Measurements from ENCODE around the gene RAB9A.
"Not testable (repeated sequence)": the region's sequence is repeated elsewhere in the genome, so short reads cannot be mapped to it uniquely, and the experiment has no call there.

The RAB9A gene

DNA sequence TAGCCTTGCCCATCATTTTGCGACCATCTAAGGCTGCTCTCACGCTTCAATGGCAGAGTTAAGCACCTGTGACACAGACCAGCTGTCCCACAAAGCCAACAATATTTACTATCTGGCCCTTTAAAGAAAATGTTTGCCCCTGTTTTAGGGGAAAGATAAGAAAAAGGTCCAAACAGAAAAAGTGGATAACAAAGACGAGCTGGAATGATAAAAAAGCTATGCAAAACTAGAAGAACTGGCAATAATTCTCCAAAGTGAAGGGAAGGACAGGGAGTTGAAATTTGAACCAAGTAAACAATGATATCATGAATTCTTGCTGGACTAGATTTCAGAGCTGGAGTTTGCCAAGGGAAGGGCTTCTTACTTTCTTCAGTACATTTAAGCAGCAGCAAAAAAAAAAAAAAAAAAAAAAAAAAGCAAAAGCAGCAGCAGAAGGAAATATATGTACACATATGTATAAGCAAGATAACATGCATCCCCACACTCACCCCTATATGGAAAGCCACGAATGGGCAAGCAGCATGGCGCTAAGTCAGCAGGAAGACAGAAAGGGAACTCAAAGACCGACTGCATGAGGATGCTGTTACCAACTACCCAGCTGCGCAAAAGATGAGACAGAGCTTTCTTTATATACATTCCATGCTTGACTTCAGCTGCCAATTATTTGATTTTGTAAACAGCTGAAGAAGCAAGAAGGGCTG, 33.0 kb downstream of the RAB9A start:
- no peak for DNase-seq (ENCODE audit: extremely low read depth, low read depth)

DNA sequence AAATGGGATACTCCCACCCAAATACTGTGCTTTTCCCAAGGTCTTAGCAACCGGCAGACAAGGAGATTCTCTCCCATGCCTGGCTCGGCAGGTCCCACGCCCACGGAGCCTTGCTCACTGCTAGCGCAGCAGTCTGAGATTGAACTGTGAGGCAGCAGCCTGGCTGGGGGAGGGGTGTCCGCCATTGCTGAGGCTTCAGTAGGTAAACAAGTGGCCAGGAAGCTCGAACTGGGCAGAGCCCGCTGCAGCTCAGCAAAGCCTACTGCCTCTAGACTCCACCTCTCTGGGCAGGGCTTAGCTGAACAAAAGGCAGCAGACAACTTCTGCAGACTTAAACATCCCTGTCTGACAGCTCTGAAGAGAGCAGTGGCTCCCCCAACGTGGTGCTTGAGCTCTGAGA, 36.0 kb downstream of the RAB9A start:
- not testable (repeated sequence) for DNase-seq (ENCODE audit: extremely low read depth, low read depth); H3K4me3 ChIP-seq (replicated peaks; ENCODE audit: low read depth, low read length)

More for the DNA sequence above, 33.0 kb downstream of the RAB9A start:
- TF ChIP-seq, protein P1, sequence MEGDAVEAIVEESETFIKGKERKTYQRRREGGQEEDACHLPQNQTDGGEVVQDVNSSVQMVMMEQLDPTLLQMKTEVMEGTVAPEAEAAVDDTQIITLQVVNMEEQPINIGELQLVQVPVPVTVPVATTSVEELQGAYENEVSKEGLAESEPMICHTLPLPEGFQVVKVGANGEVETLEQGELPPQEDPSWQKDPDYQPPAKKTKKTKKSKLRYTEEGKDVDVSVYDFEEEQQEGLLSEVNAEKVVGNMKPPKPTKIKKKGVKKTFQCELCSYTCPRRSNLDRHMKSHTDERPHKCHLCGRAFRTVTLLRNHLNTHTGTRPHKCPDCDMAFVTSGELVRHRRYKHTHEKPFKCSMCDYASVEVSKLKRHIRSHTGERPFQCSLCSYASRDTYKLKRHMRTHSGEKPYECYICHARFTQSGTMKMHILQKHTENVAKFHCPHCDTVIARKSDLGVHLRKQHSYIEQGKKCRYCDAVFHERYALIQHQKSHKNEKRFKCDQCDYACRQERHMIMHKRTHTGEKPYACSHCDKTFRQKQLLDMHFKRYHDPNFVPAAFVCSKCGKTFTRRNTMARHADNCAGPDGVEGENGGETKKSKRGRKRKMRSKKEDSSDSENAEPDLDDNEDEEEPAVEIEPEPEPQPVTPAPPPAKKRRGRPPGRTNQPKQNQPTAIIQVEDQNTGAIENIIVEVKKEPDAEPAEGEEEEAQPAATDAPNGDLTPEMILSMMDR (IDR thresholded peaks at IDR 0.05; ENCODE audit: low read depth, low read length, missing control alignments): no peak
- H3K4me3 ChIP-seq (replicated peaks; ENCODE audit: low read depth, low read length): no peak overlapping the region

DNA sequence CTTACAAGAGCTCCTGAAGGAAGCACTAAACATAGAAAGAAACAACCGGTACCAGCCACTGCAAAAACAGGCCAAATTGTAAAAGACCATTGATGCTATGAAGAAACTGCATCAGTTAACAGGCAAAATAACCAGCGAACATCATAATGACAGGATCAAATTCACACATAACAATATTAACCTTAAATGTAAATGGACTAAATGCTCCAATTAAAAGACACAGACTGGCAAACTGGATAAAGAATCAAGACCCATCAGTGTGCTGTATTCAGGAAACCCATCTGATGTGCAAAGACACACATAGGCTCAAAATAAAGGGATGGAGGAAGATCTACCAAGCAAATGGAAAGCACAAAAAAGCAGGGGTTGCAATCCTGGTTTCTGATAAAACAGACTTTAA, 37.7 kb downstream of the RAB9A start:
- H3K4me3 ChIP-seq (replicated peaks; ENCODE audit: low read depth, low read length); DNase-seq (ENCODE audit: extremely low read depth, low read depth): not testable (repeated sequence)

DNA sequence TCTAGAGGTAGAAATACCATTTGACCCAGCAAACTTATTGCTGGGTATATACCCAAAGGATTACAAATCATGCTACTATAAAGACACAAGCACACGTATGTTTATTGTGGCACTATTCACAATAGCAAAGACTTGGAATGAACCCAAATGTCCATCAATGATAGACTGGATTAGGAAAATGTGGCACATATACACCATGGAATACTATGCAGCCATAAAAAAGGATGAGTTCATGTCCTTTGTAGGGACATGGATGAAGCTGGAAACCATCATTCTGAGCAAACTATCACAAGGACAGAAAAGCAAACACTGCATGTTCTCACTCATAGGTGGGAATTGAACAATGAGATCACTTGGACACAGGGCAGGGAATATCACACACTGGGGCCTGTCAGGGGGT, 41.6 kb downstream of the RAB9A start:
- DNase-seq (ENCODE audit: extremely low read depth, low read depth); H3K4me3 ChIP-seq (replicated peaks; ENCODE audit: low read depth, low read length): not testable (repeated sequence)

DNA sequence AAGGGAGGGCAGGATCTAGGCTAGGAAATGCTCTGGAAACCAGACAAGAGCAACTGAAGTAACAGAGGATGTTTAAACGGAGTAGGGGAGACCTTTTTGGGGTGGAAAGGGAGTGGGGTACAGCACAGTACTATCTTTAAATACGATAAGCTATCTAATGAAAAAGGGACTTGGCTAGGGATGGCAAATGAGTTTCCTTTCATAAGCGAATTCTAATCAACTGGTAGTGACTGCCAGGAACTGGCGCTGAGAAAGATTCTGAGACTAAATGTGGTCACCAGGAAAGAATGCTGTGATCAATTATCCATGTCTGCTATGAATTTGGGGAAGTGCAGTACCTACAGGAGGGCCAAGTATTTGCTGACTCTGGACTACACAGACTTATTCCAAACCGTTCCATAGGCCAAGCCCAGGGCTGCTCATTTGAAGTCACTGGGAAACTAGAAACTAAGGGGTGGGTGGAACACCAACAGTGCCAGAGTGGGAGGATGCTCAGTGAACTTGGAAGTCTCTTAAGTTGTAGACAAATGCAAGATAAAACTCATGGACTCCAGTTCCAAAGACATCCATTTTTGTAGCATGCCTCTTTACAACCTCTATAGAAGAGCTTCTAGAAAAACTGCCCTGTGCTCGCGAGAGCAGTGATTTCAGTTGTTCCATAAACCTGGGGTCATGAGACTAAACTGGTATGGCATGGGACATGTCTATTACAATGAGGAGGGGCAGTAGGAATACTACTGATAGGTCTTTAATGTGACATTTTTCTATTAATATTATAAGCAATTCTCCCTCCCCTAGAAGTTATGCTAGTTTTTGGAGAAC, 43.5 kb downstream of the RAB9A start:
- DNase-seq (ENCODE audit: extremely low read depth, low read depth): no peak
- TF ChIP-seq, protein P1 (IDR thresholded peaks at IDR 0.05; ENCODE audit: low read depth, low read length, missing control alignments): no peak
- H3K4me3 ChIP-seq (replicated peaks; ENCODE audit: low read depth, low read length): peak overlapping the region; percentile 81

DNA sequence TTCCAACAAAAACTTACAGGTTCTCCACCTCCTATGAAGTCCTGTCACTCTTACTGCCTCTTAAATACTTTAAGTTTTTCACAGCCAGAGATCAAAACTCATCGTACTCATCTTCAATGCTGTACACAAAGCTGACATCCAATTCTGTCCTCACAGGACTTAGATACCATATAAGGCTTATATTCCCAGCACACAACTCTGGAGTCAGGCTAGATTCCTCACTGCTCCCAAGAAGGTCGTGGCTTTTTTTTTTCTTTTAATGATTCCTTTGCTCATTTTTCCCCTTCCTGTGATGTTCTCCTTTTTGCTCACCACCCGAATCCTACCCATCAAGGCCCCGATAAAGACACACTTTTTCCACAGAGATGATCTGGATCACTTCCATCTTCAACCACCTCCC, 44.6 kb downstream of the RAB9A start:
- H3K4me3 ChIP-seq (replicated peaks; ENCODE audit: low read depth, low read length): peak overlapping the region; percentile 81
- no peak for DNase-seq (ENCODE audit: extremely low read depth, low read depth)
- TF ChIP-seq, protein P1 (IDR thresholded peaks at IDR 0.05; ENCODE audit: low read depth, low read length, missing control alignments): no peak

DNA sequence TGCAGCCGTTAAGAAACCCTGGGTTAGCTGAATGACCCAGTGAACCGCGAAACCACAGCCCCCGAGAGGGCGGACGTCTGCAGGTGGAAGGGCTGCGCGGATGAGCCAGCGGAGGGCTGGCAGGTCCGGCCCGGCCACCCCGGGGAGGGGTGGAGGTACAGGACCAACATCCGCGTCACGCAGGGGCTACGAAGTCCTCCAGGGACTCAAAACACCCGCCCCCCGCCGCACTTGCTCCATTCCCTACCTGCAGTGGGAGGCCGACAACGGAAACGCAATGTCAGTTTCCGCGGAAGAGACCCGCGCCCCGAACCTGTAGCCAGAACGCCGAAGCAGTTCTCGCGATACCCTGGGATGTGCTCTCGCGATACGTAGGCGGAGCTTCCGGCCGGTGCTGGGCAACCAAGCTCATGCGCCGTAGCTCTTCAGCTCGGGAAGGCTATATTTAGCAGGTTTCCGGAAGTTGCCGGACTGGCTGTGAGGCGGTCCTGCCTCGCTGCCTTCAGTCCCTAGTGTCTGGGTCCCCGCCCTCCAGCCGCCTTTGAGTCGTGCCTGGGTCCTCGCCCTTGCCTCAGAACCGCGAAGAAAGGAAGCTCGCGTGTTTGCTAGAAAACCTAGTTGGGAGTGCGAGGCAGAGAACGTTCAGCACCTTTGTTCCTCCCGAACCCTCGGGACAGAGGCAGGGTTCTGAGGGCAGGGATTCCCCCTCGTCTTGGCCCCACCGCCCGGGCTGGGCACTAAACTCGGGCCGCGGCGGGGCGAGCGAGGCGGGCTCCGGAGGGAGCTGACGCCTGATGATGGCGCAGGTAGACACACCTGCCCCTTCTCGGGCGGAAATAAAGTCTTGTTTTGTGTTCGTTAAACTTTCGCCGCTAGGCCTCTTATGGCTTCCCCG, 45.6 kb downstream of the RAB9A start, which contains the start of the genes OFD1 and TRAPPC2:
Gene OFD1, plus strand, starts transcription at position 471 of the 895 bp plus-strand sequence. Its CDS starts 324 bp downstream, at position 795.
Gene TRAPPC2, minus strand, starts transcription at position 343 of the 895 bp plus-strand sequence. CDS start 14,657 bp downstream, outside the sequence.
- peak; percentile 85 for DNase-seq (ENCODE audit: extremely low read depth, low read depth)
- TF ChIP-seq, protein P1 (IDR thresholded peaks at IDR 0.05; ENCODE audit: low read depth, low read length, missing control alignments): no peak
- H3K4me3 ChIP-seq (replicated peaks; ENCODE audit: low read depth, low read length): peak within 1 kb of the TSS; percentile 81

DNA sequence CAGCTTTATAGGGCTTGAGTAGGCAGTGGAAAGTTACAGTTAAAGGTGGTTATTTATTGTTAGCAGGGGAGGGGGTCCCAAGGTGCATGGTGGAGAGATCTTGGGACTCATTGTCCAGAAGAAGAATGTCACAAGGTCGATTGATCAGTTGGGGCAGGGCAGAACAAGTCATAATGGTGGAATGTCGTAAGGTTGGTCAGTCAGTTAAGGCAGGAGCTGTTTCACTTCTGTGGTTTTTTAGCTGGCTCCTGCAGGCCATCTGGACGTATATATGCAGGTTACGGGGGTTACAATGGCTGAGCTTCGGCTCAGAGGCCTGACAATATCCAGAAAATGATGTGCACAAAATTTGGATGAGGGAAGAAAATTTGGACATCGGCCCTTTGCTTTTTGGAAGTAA, 52.8 kb downstream of the RAB9A start:
- TF ChIP-seq, protein P1 (IDR thresholded peaks at IDR 0.05; ENCODE audit: low read depth, low read length, missing control alignments): no peak
- DNase-seq (ENCODE audit: extremely low read depth, low read depth): no peak
- no peak overlapping the region for H3K4me3 ChIP-seq (replicated peaks; ENCODE audit: low read depth, low read length)
